DMS79 (cell line): ENCODE measurements around the gene ARHGAP21.
"Not testable (repeated sequence)": the region's sequence is repeated elsewhere in the genome, so short reads cannot be mapped to it uniquely, and the experiment has no call there.

ENCODE experiments used
- DNase-seq: peaks from one replicate; lab custom pipeline; 2025; lab: John Stamatoyannopoulos, UW

Gene ARHGAP21

DNA sequence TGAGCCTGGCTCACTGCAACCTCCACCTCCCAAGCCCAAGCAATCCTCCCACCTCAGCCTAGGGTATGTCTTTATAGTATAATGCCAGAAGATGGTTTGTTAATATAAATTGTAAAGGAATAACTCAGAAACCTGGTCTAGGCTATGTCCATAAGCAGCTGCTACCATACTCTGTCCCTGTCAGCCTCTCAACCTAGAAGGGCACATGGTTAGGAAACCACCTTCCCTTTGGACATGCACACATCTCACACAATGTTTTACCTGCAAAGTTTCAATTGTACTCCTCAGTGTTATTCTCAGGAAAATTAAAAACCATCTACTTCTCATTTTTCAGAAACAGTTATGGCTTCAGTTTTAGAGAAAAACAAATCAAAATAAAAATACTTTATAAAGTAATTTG lies 40.1 kb downstream of the ARHGAP21 start:
- no peak for DNase-seq

DNA sequence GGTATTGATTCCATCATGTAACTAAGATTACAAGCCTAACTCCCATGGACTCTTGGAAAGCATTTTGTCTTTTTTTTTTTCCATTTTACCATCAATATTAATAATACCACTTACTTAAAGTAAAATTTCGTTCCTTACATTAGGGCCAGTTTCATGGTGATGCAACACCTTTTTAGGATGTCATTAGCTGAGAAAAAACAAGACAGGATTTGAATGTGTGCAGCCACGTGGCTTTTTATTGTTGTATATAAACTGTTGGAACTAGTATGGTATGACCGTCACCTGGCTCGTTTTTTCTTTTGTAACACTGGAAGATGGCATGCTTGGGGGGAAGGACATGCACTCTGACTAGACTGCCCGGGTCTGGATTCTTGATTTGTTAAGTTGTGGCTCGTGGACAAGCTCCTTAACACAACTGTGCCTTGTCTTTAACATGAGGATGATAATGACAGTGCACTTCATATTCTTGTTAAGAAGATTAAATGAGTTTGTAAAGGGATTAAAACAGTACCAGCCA lies 42.1 kb downstream of the ARHGAP21 start:
- DNase-seq: no peak

DNA sequence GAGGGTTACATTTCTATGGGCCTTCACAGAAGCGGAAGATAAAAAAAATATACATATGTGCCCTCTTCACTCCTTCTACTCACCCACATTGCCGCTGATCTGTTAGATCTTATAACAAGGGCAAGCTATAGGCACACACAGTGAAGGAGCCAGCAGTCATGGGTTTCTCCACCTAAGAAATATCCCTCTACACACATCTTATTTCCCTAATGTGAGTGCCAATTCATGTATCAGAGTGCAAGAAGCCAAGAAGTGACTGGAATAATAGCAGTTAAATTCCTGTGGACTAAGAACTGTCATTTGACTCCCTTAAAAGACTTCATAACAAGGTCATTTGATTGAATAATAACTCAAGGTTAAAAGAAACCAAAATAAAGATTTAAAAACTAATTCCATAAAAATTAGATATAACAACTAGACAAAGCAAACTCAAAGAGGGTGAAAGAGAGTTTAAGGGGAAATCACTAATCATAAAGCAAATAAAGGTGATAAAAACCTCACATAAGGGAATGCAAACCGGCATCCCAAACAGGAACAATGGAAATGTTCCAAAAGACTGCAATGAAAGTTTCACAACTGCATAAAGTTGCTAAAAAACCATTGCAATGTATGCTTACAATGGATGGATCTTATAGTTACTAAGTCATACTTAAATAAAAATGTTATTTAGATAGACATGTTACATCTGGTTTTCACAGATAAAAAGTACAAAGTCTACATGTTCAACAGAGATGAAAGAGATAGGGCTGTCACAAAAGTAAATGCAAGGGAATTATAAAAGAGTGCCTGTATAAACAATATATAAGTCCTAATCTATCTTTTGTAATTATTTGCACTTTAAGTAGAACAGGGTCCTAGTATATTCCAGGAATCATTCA lies 42.8 kb downstream of the ARHGAP21 start:
- no peak for DNase-seq

GRCh38 chr10:24678757-24679156 lies 44.9 kb downstream of the ARHGAP21 start:
- no peak for DNase-seq

DNA sequence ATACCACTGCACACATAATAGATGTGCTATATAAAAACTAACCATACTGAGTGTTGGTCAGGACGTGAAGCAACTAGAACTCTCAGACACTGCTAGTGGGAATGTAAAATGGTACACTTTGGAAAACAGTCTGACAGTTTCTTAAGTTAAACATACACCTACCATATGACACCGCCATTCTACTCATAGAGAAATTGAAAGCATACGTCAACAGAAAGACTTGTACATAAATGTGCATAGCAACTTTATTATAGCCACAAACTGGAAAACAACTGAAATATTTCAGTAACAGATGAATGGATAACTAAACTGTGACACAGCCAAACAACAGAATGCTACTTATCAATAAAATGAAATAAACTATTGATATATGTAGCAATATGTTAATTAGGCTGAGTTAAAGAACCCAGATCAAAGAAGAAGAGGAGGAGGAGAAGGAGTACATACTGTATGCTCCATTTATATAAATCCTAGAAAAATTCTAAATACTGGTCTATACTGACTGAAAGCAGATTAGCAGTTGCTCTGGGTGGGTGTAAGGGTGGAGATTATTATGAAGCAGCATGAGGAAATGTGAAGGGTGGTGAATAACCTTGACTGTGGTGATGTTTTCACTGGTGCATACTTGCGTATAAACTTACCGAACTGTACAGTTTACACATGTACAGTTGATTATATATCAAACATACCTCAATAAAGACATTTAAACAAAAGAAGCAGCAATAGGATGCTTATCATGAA lies 48.6 kb downstream of the ARHGAP21 start:
- no peak for DNase-seq

DNA sequence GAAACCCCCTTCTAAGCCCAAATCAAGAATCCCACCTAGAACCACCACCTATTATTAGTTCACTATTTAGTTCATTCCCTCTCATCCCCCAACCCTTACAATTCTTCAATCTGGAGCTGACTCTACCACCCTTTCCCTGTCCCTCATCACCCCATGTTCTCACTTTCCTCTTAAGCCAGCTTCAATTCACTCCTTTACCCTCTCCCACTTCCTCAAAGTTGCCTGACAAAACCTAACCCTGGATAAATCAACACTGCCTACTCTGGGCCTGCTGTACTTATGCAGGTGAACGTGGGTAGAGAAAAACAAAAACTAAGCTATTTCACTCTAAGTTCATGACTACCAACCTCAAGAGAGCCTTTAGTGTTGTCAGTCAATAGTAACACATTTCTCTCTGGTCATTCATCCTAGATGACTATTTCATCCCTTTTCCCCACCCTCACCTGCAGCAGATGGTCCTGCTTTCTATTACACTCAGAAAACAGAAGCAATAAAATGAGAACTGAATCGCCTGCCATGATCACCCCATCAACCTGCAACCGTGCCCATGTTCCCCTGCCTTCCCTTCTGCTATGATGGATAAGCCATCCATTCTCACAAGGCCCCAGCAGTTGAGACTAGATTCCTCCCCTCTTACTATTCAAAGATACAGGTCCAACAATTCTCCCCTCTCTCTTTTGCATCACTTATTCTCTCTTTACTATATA lies 52.6 kb downstream of the ARHGAP21 start:
- DNase-seq: no peak

GRCh38 chr10:24669285-24669852 lies 54.3 kb downstream of the ARHGAP21 start:
- no peak for DNase-seq

- DNase-seq: no peak
Measured at GRCh38 chr10:24668247-24668646, 55.4 kb downstream of the ARHGAP21 start.

DNA sequence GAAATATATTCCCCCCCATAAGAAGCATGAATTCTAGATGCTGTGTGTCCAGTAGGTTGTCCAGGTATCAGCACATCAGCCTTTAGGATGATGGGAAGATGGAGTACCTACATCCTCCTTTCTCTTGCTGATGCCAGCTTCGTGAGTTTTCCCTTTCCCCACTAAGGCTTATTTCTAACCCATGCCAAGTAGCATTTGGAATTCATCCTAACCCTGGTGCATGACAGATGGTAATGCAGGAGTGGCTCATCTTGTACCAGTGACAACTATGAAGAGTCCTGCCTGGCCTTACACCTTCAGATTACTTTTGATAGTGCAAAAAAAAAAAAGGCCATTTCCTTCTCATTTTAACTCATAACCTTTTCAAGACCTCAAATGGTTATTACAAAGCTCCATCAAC lies 58.7 kb downstream of the ARHGAP21 start:
- DNase-seq: no peak

GRCh38 chr10:24661376-24661775 lies 62.3 kb downstream of the ARHGAP21 start:
- DNase-seq: no peak

- not testable (repeated sequence) for DNase-seq
Measured at GRCh38 chr10:24658319-24658718, 65.4 kb downstream of the ARHGAP21 start.

DNA sequence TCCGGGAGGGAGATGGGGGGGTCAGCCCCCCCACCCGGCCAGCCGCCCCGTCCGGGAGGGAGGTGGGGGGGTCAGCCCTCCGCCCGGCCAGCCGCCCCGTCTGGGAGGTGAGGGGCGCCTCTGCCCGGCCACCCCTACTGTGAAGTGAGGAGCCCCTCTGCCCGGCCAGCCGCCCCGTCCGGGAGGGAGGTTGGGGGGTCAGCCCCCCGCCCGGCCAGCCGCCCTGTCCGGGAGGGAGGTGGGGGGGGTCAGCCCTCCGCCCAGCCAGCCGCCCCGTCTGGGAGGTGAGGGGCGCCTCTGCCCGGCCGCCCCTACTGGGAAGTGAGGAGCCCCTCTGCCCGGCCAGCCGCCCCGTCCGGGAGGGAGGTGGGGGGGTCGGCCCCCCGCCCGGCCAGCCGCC lies 67.4 kb downstream of the ARHGAP21 start:
- DNase-seq: not testable (repeated sequence)

DNA sequence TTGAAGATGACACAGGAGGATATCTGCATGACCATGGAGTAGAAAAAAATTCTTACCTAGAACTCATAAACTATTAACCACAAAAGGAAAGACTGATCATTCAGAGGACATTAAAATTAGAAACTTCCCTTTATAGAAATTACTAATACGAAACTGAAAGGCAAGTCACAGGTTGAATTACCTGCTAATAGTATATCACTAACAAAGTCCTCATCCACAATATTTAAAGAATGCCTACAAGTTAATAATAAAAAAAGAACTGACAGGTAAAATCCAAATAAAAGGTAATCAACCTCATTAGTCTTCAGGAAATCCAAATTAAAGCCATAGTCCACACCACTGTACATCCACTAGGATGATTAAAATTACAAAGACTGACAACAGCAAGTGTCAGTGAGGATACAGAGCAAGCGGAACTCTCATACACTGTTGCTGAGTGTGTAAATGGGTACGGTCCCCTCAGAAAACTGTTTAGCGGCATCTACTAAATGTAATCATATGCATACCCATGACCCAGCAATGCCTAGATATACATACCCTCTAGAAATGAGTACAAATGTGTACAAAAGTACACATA lies 71.2 kb downstream of the ARHGAP21 start:
- no peak for DNase-seq

DNA sequence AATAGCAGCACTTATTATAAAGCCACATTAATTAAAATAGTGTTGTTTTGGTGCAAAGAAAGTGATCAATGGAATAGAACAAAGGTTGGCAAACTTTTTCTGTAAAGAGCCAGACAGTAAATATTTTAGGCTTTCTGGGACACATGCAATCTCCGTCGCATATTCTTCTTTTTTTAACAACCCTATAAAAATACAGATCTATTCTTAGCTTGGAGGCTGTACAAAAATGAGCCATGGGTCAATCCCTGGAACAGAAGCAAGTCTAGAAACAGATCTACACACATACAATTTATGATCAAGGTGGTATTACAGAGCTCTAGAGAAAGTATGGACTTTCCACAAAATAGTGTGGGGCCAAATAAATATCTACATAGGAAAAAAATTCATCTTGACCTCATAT lies 71.8 kb downstream of the ARHGAP21 start:
- no peak for DNase-seq

GRCh38 chr10:24650669-24651391 lies 72.9 kb downstream of the ARHGAP21 start:
- no peak for DNase-seq

DNA sequence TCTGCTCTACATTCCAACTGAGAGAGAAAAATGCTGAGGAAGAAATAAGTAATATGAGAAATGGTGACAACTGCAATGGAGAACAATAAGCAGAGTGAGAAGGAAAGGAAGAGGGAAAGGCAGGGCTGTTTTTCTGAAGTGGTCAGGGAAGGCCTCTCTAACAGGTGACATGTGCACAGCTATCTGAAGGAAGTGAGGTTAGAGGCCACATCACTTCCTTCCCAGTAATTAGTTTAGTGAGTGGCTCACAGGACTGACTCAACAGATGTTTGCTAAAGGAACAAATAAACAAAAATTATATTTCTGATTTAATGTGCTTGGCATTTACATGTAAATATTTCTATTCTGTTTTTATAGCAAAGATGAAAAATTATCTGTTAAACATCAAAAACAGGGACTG lies 77.9 kb downstream of the ARHGAP21 start:
- no peak for DNase-seq

DNA sequence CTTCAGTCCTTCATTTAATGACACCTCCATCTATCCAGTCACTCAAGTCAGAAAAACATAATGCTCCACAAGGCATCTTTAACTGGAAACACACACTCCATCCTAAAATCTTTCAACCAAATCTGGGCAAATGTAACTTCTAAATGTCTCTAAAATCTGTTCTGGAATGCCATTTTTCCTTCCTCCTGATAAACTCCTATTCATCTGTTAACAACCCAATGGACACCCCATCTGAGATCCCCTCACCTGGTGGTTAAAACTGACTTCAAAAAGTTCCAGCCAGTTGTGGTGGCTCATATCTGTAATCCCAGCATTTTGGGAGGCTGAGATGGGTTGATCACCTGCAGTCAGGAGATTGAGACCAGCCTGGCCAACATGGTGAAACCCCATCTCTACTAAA lies 78.7 kb downstream of the ARHGAP21 start:
- DNase-seq: no peak

GRCh38 chr10:24643679-24644209 lies 79.9 kb downstream of the ARHGAP21 start:
- no peak for DNase-seq

DNA sequence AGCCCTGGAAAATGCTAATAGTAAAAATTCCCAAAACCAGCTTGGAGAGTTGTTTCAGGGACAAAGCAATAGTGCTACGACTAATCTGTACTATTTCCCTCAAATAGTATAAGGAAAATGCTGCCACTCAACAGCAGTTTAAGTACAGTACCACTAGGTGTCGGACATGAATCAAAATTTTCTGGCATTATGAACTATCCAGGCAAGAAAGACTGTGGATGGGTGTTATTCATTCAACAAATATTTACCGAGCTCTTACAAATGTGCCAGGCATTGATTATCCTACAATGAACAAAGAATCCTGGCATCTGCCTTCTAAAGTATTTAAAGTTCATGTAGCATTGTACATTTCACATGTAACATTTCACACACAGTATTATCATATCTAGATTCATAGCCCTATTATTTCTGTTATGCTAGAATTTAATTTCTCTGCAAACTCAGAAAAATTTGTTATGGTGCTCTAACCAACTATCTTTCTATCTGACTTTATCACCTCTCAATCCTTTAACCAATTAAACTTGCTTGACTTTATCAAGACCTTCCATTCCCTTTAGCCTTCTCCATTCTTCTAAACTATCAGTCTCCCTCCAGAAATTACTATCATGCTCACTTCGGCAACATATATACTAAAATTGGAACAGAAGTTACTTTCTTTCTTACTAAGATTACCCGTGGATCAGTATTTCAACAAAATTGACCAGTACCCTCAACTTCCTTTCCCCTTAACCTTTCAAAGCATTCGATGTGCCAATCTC lies 80.6 kb downstream of the ARHGAP21 start:
- DNase-seq: no peak

DNA sequence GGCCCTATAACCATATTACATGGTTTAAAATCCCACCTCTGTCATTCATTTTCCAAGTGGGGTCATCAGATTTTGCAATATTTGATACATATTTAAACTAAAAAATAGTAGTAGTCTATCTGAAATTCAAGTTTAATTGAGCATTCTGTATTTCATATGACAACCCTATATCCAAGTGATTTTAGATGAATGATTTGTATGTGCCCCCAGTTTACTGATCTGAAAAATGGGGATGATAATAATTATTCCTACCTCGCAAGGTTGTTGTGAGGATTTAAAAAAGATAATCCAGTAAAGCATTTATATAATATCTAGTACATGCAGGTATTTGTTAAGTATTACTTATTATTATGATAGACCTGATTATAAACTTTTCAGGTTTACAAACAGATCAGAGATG lies 84.6 kb downstream of the ARHGAP21 start:
- DNase-seq: no peak
